Lung microvascular endothelial cell (primary cell): ENCODE data around the gene PCDH8. TPM values are rescaled to one million over a fixed set of nuclear protein-coding genes. Genes with fewer than 3 reads are reported as not detected.
"Not testable (repeated sequence)": the region's sequence is repeated elsewhere in the genome, so short reads cannot be mapped to it uniquely, and the experiment has no call there.

Source experiments
- DNase-seq, 2 donors: peaks; one replicate each; pipeline versions ENCODE4 v3.0.0 to v3.0.0-alpha.2; 2010; ENCODE audit warnings: low read depth in 2 of 2
- total RNA-seq: library from RNA; depleted of rRNA; stranded (reverse); fragments of >200 nt; gene quantifications from 2 replicates; pipeline ENCODE4 v1.2.1, GENCODE V29; 2014

The PCDH8 gene
- total RNA-seq, 1 donor from 2014 or later: under 0.01 TPM

- DNase-seq: no peak
These were observed 20.6 kb downstream of the PCDH8 start for GRCh38 chr13:52827839-52828238.

- DNase-seq: not testable (repeated sequence)
These were observed 30.6 kb downstream of the PCDH8 start for GRCh38 chr13:52817886-52818285.

- no peak for DNase-seq
These were observed 33.1 kb downstream of the PCDH8 start for GRCh38 chr13:52815330-52815729.

DNA sequence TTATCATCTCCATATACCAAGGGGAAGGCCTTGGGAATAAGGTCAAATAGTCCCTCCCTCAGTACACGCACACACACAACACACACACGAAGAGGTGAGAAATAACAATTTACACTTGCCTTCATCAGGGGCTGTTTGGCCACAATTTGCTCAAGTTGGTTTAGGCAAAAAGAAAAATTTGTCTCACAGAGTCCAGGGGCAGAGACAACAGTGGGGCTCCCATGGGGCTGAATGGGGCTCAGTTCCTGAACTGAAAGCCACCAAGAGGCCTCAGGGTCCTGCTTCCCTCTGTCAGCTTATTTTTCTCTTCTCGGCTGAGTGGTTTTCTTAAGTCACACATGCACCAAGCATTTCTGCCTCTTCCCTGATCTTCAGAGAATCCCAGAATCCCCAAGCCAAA is 35.5 kb downstream of the PCDH8 start:
- no peak for DNase-seq

DNA sequence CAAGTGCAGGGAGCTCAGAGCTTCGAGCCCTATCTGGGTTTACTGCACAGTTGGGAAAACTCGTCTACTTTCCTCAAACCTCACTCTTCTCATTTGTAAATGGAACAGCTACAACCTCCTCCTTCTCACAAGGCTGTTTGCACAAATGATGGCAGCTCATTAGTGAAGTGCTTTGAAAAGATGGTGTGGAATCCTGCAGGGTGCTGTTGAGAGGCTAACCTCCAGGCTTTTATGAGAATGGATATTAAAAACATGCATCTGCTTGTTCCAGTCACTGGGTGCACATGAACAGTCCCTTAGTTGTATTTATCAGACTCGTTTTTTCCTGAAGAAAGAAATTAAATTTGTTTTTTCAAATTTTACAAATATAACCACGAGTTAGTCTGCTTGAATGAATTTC is 36.6 kb downstream of the PCDH8 start:
- DNase-seq: no peak

GRCh38 chr13:52810526-52810925 is 37.9 kb downstream of the PCDH8 start:
- no peak for DNase-seq

DNA sequence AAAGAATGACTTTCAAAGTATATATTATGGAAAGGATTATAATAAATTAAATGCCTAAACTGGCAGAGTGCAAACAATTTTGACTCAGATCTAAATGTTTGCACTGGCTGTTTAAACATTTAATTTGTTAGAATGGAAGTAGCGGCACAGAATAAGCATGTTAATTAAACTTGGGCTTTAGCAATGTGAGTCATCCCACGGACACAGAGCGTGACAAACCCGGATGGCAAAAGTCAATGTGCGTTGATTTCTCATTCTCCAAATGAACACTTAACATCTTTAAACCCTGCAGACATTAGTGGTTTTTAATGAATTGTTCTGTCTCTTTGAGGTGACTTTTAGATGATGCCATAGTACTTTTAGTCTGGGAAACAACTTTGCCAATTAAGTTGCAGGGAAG is 38.4 kb downstream of the PCDH8 start:
- no peak for DNase-seq

DNA sequence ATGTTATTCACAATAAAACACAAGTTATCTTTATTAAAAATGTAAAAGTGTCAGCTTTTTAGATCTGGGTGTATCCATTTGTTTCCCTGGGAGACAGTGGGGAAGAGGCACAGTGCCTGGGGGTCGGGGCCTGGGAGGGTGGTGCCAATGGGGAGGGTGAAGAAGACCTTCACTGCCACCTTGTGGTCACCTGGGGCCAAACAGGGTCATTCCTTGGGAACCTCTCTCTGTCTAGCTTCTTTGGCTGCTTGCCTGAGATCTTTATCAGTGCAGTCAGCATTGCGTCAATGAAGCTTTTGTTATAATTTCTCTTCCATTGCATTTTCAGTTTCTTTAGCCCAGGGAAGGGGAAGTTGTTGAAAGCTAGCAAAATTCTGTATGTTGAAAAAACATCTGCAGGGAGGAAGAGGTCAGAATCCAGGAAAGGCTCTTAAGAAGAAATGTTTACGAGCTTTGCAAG is 39.1 kb downstream of the PCDH8 start:
- DNase-seq: peak; percentile 69 to 91

GRCh38 chr13:52808842-52809219 is 39.6 kb downstream of the PCDH8 start:
- no peak for DNase-seq

- DNase-seq: no peak
These were observed 42.4 kb downstream of the PCDH8 start for GRCh38 chr13:52806029-52806428.

GRCh38 chr13:52804202-52804641 is 44.2 kb downstream of the PCDH8 start:
- DNase-seq: no peak

DNA sequence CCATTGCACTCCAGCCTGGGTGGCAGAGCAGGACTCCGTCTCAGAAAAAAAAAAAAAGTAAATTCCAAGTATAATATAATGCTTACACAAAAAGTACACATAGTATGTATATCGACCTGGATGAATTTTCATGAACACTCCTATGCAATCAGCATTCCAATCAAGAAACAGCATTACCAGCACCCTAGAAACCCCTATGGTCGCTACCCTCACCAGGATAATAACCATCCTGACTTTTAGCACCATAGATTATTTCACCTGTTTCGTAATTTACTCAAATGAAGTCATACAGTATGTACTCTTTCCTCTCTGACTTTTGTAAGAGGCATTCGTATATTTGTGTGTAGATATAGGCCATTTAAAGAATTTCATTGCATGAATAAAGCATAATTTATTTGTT is 47.6 kb downstream of the PCDH8 start:
- DNase-seq: no peak

GRCh38 chr13:52798770-52799430 is 49.5 kb downstream of the PCDH8 start:
- DNase-seq: no peak

- DNase-seq: no peak
These were observed 51.3 kb downstream of the PCDH8 start for GRCh38 chr13:52797176-52797575.

DNA sequence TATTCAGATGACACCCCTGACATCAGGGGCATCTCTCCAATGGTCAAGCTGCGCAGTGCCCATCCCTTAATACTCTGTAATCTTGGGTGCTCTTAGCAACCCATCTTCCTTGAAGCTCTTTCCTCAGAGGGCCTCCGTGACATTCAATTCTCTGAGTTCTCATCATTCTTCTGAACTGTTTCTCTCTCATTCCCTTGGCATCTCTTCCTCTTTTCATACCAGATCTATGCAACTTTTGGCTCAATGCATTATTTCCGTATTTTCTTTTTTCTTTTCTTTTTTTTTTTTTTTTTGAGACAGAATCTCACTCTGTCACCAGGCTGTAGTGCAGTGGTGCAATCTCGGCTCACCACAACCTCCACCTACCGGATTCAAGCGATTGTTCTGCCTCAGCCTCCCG is 53.9 kb downstream of the PCDH8 start:
- no peak for DNase-seq

DNA sequence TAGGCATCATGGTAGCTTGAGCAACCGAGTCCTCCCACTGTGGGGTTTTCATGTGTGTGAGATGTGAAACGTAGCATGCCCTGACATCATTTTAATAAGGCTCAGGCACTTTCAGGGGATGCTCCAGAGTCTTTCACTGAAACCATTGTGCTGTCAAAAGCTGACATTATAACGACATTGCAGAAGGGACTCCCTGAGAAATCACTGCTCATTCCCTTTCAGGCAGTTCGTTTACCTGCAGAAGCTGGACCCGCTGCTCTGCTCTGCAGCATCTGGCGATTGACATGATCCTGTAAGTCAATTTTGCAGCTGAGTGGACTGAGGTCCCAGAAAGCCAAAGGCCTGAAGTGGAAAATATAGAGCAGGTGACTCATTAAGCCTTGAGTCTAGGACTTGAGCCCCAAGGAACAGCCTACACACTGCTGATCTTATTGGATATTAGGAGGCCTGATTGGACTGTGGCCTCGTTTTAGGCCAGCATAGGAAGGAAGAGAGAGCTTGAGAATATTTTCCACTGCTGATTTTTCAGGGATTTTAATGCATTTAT is 54.9 kb downstream of the PCDH8 start:
- no peak for DNase-seq

Other genes starting within 250 kb of the PCDH8 start
- 2.4 and 2.6 TPM in 2 replicates for gene HNRNPA1L2, start 206.2 kb downstream of the PCDH8 start, total RNA-seq
- 25.1 and 27.8 TPM in 2 replicates for gene SUGT1, start 195.8 kb downstream of the PCDH8 start, total RNA-seq
- not detected in 2 replicates for gene CNMD, start 108.8 kb downstream of the PCDH8 start, total RNA-seq
- gene OLFM4, start 180.2 kb upstream of the PCDH8 start, total RNA-seq: under 0.01 TPM in 1 of 2 replicates, not detected in the other